B cell (primary cell): ENCODE measurements around the gene ZNF462. TPM values are rescaled to one million over a fixed set of nuclear protein-coding genes. Genes with fewer than 3 reads are reported as not detected.

ENCODE experiments used
- ATAC-seq: fragments of 200-7000 bp; cut with Tn5 transposase; one replicate; pipeline ENCODE4 v1.10.0; 2021; ENCODE audit warnings: low read depth, mild to moderate bottlenecking, moderate number of reproducible peaks, moderate library complexity
- CTCF ChIA-PET: fragments of 350-600 bp; sonication (Branson Sonifier 250); formaldehyde crosslinking; loops from one replicate; lab custom pipeline; 2021; ENCODE audit warnings: antibody characterized with exemption, inconsistent platforms; lab: Charles Lee
- POLR2A ChIA-PET: fragments of 350-600 bp; sonication (Branson Sonifier 250); formaldehyde crosslinking; loops from one replicate; lab custom pipeline; 2021; ENCODE audit warnings: antibody characterized with exemption; lab: Charles Lee
- DNase-seq: peaks from one replicate; pipeline ENCODE4 v3.0.0; 2013
- H2AFZ ChIP-seq: 2 replicates; pipeline ENCODE4 v1.6.1; 2012; ENCODE audit warnings: mild to moderate bottlenecking, low read depth, low read length; ENCODE audit not compliant: insufficient read depth, poor library complexity, severe bottlenecking
- H3K27ac ChIP-seq, 2 donors: 1 replicate in 1 of 2; 2 replicates in 1 of 2; pipeline ENCODE4 v1.5.1; 2012 to 2013; ENCODE audit warnings: low read length in 2 of 2, mild to moderate bottlenecking in 2 of 2, moderate library complexity in 1 of 2
- H3K27me3 ChIP-seq, 4 experiments: fragments of 200-600 bp in 1 of 4; sonication (generic) in 1 of 4; replicated peaks in 1 of 4; 1 replicate in 2 of 4; 2 replicates in 2 of 4; pipeline versions ENCODE4 v1.6.1 to v1.7.0; 2013 to 2016; ENCODE audit warnings: low read length in 3 of 4, mild to moderate bottlenecking in 2 of 4, mixed read lengths in 1 of 4, moderate library complexity in 1 of 4; ENCODE audit not compliant: insufficient read depth in 4 of 4, control insufficient read depth in 3 of 4; ENCODE audit errors: control extremely low read depth in 1 of 4
- H3K36me3 ChIP-seq, 2 experiments: replicated peaks in 1 of 2; 1 replicate in 1 of 2; 2 replicates in 1 of 2; pipeline versions ENCODE4 v1.6.1 to v1.7.1; 2013; ENCODE audit warnings: low read length in 1 of 2; ENCODE audit not compliant: insufficient read depth in 2 of 2, control insufficient read depth in 1 of 2; ENCODE audit errors: control extremely low read depth in 1 of 2, extremely low read depth in 1 of 2
- H3K4me1 ChIP-seq, 2 donors: fragments of 200-600 bp in 1 of 2; sonication (generic) in 1 of 2; 1 replicate in 1 of 2; 2 replicates in 1 of 2; pipeline versions ENCODE4 v1.5.1 to v1.6.1; 2013 to 2017; ENCODE audit warnings: low read length in 2 of 2; ENCODE audit not compliant: control insufficient read depth in 2 of 2, insufficient read depth in 2 of 2
- H3K4me2 ChIP-seq: replicated peaks from 2 replicates; pipeline ENCODE3; 2012; ENCODE audit warnings: mild to moderate bottlenecking, low read depth, low read length; ENCODE audit not compliant: poor library complexity, severe bottlenecking
- H3K4me3 ChIP-seq, 5 experiments: fragments of 200-600 bp in 1 of 5; sonication (generic) in 1 of 5; 1 replicate in 3 of 5; 2 replicates in 2 of 5; pipeline versions ENCODE4 v1.5.1 to v1.7.0; 2011 to 2016; ENCODE audit warnings: low read length in 4 of 5, mild to moderate bottlenecking in 4 of 5, low read depth in 2 of 5, control low read depth in 1 of 5, moderate library complexity in 1 of 5; ENCODE audit not compliant: insufficient read depth in 1 of 5; ENCODE audit errors: control extremely low read depth in 1 of 5, extremely low read depth in 1 of 5
- H3K79me2 ChIP-seq: fragments of 200-600 bp; sonication (generic); one replicate; pipeline ENCODE4 v1.6.0; 2016; ENCODE audit warnings: low read length; ENCODE audit not compliant: control insufficient read depth, insufficient read depth
- H3K9ac ChIP-seq: fragments of 200-600 bp; sonication (generic); 2 replicates; pipeline ENCODE4 v1.6.1; 2017; ENCODE audit warnings: mild to moderate bottlenecking, low read length, moderate library complexity
- H3K9me3 ChIP-seq, 3 donors: one replicate each; pipeline versions ENCODE4 v1.6.1 to v1.7.1; 2013; ENCODE audit warnings: low read length in 2 of 3; ENCODE audit not compliant: control insufficient read depth in 2 of 3, insufficient read depth in 1 of 3; ENCODE audit errors: control extremely low read depth in 1 of 3
- H4K20me1 ChIP-seq: 2 replicates; pipeline ENCODE4 v1.6.0; 2012; ENCODE audit warnings: mild to moderate bottlenecking, low read length; ENCODE audit not compliant: insufficient read depth, control insufficient read depth, poor library complexity, severe bottlenecking
- H3K27ac Mint-ChIP-seq: one replicate; pipeline ENCODE4 v1.8.0; 2021; ENCODE audit warnings: mixed read lengths
- H3K27me3 Mint-ChIP-seq: one replicate; pipeline ENCODE4 v1.8.0; 2021; ENCODE audit warnings: mixed read lengths
- H3K4me1 Mint-ChIP-seq: one replicate; pipeline ENCODE4 v1.8.0; 2021; ENCODE audit warnings: mixed read lengths
- H3K4me3 Mint-ChIP-seq: one replicate; pipeline ENCODE4 v1.8.0; 2021; ENCODE audit warnings: mixed read lengths
- H3K9me3 Mint-ChIP-seq: one replicate; pipeline ENCODE4 v1.8.0; 2022; ENCODE audit warnings: mixed read lengths; ENCODE audit not compliant: insufficient read depth
- EZH2 ChIP-seq: IDR thresholded peaks from 2 replicates; pipeline ENCODE4 v1.6.1; 2012; ENCODE audit warnings: borderline replicate concordance, low read depth, mild to moderate bottlenecking, moderate library complexity, low read length; ENCODE audit not compliant: insufficient read depth, poor library complexity, severe bottlenecking
- WGBS: methylation state at CpG from one replicate; pipeline ENCODE4 v1.1.5; 2013; ENCODE audit warnings: missing lambda C conversion rate; ENCODE audit not compliant: insufficient coverage; 5-methylcytosine and 5-hydroxymethylcytosine counted together
- intact Hi-C: fragments of 100-400 bp; cut with micrococcal nuclease; formaldehyde crosslinking; loops from one replicate; pipeline ENCODE4 v1.10.0; 2022
- polyA plus RNA-seq: library from polyadenylated mRNA; depleted of rRNA; stranded (reverse); fragments of >200 nt; gene quantifications from 2 replicates; pipeline ENCODE4 v1.2.3, GENCODE V29; 2012
- total RNA-seq, 2 donors: library from RNA; stranded (reverse); fragments of 120-200 nt in 1 of 2; gene quantifications; 1 replicate in 1 of 2; 2 replicates in 1 of 2; pipeline versions ENCODE4 v1.2.3 to v1.2.4, GENCODE V29; 2013 to 2022
- TF ChIP-seq, protein P1 (sequence below): fragments of 200-600 bp; IDR thresholded peaks from one replicate; pipeline ENCODE4 v1.8.0; 2022; ENCODE audit warnings: antibody characterized with exemption, mild to moderate bottlenecking

The ZNF462 gene
- total and polyA plus RNA-seq, 2 donors (not counting 1 experiment from before 2014, with no cell fraction given), result not detected

DNA sequence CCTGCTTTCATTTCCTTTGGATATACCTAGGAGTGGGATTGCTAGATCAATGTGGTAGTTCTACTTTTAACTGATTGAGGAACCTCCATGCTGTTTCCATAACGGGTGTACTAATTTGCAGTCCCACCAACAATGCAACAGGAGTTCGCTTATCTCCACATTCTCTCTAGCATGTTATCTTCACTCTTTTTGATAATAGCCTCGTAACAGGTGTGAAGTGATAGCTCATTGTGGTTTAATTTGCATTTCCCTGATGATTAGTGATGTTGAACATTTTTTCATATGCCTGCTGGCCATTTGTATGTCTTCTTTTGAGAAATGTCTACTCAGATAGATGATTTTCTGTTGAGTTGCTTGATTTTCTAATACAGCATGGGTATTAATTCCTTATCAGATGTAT lies 142.2 kb downstream of the ZNF462 start:
- Mint-ChIP-seq H3K4me1 (peaks cover 5% of the 10 kb centered on the region), H3K27me3 (peaks cover 19% of the 10 kb centered on the region), H3K9me3 (no peaks in the 10 kb centered on the region), H3K27ac (no peak overlapping the region), H3K4me3 (no peak overlapping the region)
- TF ChIP-seq, protein P1, sequence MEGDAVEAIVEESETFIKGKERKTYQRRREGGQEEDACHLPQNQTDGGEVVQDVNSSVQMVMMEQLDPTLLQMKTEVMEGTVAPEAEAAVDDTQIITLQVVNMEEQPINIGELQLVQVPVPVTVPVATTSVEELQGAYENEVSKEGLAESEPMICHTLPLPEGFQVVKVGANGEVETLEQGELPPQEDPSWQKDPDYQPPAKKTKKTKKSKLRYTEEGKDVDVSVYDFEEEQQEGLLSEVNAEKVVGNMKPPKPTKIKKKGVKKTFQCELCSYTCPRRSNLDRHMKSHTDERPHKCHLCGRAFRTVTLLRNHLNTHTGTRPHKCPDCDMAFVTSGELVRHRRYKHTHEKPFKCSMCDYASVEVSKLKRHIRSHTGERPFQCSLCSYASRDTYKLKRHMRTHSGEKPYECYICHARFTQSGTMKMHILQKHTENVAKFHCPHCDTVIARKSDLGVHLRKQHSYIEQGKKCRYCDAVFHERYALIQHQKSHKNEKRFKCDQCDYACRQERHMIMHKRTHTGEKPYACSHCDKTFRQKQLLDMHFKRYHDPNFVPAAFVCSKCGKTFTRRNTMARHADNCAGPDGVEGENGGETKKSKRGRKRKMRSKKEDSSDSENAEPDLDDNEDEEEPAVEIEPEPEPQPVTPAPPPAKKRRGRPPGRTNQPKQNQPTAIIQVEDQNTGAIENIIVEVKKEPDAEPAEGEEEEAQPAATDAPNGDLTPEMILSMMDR, result no peak
- TF ChIP-seq EZH2, result no peak
- no peak overlapping the region for H3K4me2 ChIP-seq
- no peaks in the 10 kb centered on the region for H3K79me2 ChIP-seq
- H3K36me3 ChIP-seq, result no peaks in the 10 kb centered on the region
- no peaks in the 10 kb centered on the region for H4K20me1 ChIP-seq
- H3K9ac ChIP-seq, result no peak overlapping the region
- H3K27ac ChIP-seq, result no peak overlapping the region
- no peak overlapping the region for H2AFZ ChIP-seq
- CTCF ChIA-PET, result no interaction called here
- DNase-seq (no peak), ATAC-seq (no peak)
- peaks cover 0 to 5% (median 0%) of the 10 kb centered on the region in 4 experiments for H3K27me3 ChIP-seq
- POLR2A ChIA-PET, result no interaction called here
- H3K4me3 ChIP-seq, result no peak overlapping the region
- intact Hi-C loops, result no loop called here
- no CpG with 5 or more reads among the region's 3 CpGs for WGBS
- no peaks in the 10 kb centered on the region for H3K4me1 ChIP-seq
- H3K9me3 ChIP-seq, result no peaks in the 10 kb centered on the region

DNA sequence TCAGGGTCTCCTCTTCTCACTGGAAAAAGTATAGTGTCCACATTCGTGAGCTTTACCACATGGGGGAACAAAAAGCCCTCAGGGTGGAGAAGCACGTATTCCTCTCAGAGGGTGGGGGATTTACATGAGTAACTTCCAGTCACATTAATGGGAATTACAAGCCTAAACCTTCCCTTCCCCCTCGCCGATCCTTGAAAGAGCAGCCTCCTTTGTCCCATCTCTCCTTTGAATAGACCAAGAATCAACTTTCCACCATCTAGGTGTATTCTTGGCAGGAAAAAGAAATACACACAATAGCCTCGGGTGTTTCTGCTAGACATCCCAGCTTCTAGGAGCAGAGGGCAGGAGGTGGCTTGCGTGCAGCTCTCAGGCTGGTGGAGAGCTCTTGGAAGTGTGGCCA lies 144.4 kb downstream of the ZNF462 start:
- Histone ChIP-seq H3K27ac (no peak overlapping the region), H3K27me3 (peaks cover 0 to 5% (median 0%) of the 10 kb centered on the region in 4 experiments), H4K20me1 (no peaks in the 10 kb centered on the region), H3K4me3 (no peak overlapping the region), H3K36me3 (no peaks in the 10 kb centered on the region), H3K9me3 (no peaks in the 10 kb centered on the region), H3K9ac (no peak overlapping the region), H3K4me2 (no peak overlapping the region), H3K4me1 (no peaks in the 10 kb centered on the region), H2AFZ (no peak overlapping the region), H3K79me2 (no peaks in the 10 kb centered on the region)
- Mint-ChIP-seq H3K27ac (no peak overlapping the region), H3K4me1 (peaks cover 5% of the 10 kb centered on the region), H3K9me3 (no peaks in the 10 kb centered on the region), H3K4me3 (no peak overlapping the region), H3K27me3 (peaks cover 20% of the 10 kb centered on the region)
- DNase-seq (no peak), ATAC-seq (no peak)
- 83% methylated on average over 3 of the region's 6 CpGs for WGBS
- TF ChIP-seq, protein P1, result no peak
- no peak for TF ChIP-seq EZH2
- ChIA-PET POLR2A (no interaction called here), CTCF (no interaction called here)
- intact Hi-C loops, result no loop called here
